C4-2B (cell line): ENCODE data around the gene GRK2.
"Not testable (repeated sequence)": the region's sequence is repeated elsewhere in the genome, so short reads cannot be mapped to it uniquely, and the experiment has no call there.

ENCODE experiments used
- CTCF ChIP-seq: fragments of 450-650 bp; conservative IDR thresholded peaks from 2 replicates; pipeline ENCODE4 v1.5.1; 2017; ENCODE audit warnings: mild to moderate bottlenecking
- ZFX ChIP-seq: fragments of 450-650 bp; IDR thresholded peaks from 2 replicates; pipeline ENCODE4 v1.6.1; 2017

GRCh38 chr11:67318876-67319275 lies 52.6 kb downstream of the GRK2 start:
- TF ChIP-seq CTCF, ZFX: not testable (repeated sequence)
